Choroid plexus epithelial cell (primary cell): ENCODE results near the gene PHLPP2.

ENCODE experiments used
- DNase-seq: peaks from one replicate; pipeline ENCODE4 v3.0.0-alpha.2; 2010; ENCODE audit warnings: low read depth
- H3K4me3 ChIP-seq: 2 replicates; pipeline ENCODE4 v1.5.1; 2011; ENCODE audit warnings: low read depth, mild to moderate bottlenecking, control low read depth, low read length, moderate library complexity
- CTCF ChIP-seq: conservative IDR thresholded peaks from 2 replicates; pipeline ENCODE4 v1.5.1; 2011; ENCODE audit warnings: low read depth, mild to moderate bottlenecking, control low read depth, inconsistent platforms, low read length, moderate library complexity

PHLPP2 gene

DNA sequence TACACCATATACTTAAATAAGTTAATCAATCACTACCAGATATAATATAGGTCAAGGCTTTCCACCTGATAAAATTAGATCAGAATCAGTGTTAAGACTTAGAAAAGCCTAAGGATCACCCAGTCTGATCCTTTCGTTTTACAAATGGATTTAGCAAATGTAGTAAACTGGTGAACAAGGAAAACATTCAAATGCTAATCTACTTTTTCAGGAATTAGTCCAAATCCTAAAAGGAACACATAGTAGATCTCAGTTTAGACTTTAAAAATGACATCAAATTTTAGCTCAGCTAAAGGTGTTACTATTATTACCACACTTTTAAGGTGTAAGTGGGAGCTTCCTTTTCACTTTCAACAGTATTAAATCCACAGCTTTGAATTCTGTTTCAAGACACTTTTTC, 12.0 kb downstream of the PHLPP2 start:
- no peak for TF ChIP-seq CTCF
- no peak overlapping the region for H3K4me3 ChIP-seq
- DNase-seq: no peak

DNA sequence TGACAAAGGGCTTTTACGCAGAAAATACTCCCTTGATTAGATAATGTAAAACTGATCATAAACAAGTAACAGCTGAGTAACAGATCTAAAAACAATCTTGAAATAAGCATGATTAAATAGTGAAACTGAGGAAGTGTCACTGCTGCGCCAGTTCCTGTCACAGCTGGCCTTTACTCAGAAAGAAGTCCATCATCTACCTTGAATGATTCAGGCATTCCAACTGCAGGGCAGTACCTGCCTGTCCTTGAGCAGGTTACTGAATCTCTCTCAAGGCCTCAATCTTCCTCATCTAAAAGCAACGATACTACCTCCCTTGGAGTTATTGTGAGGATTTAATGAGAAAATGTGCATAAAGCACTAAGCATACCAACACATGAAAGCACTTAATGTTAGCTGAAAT, 12.7 kb downstream of the PHLPP2 start:
- DNase-seq: no peak
- no peak overlapping the region for H3K4me3 ChIP-seq
- TF ChIP-seq CTCF: no peak

DNA sequence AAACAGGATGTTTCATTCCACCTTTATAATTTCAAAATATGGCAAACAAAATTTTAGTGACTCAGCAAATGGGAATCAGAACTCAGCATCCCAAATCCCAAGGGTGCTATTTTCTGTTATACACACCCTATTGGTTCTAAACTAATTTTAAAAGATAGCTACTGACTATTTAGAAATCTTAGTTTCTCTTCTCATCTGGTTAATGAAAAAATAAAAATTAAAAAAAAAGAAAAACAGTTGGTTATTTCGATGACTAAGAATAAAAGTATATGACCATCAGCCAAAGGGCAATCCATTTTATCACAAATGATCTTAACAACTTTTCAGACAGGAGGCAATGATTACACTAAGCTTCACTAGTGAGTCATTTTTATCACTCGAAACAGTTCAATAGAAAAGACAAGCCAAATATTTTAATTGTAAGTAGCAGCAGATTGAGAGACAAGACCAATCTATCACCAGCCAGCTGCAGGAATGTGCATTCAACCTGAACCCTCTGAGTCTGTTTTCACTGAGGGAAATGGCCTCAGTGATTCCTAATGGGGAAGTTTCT, 15.2 kb downstream of the PHLPP2 start:
- DNase-seq: peak; percentile 37
- no peak for TF ChIP-seq CTCF
- H3K4me3 ChIP-seq: no peak overlapping the region

- no peak overlapping the region for H3K4me3 ChIP-seq
- TF ChIP-seq CTCF: no peak
- DNase-seq: no peak
Measured at GRCh38 chr16:71708696-71709095, 15.8 kb downstream of the PHLPP2 start.

- no peak overlapping the region for H3K4me3 ChIP-seq
- no peak for DNase-seq
- no peak for TF ChIP-seq CTCF
Measured at GRCh38 chr16:71707199-71707598, 17.3 kb downstream of the PHLPP2 start.

DNA sequence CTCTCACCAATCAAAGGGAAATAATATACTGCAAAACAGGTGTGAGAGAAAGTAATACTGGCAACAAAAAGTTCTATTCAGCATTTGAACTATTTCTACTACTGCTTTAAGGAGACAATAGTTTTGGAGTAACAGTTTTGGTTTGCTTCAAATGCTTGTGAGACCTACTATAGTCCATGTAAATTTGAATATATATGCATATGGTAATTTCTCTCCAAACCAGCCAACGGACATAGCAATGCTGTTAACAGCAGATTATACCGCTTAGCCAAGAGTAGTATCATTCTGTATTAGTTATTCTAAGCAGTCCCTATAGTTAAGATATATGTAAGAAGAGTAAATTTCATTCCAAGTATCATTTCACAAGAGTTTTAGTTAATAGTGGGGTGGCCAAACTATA, 18.5 kb downstream of the PHLPP2 start:
- H3K4me3 ChIP-seq: no peak overlapping the region
- no peak for DNase-seq
- TF ChIP-seq CTCF: no peak

DNA sequence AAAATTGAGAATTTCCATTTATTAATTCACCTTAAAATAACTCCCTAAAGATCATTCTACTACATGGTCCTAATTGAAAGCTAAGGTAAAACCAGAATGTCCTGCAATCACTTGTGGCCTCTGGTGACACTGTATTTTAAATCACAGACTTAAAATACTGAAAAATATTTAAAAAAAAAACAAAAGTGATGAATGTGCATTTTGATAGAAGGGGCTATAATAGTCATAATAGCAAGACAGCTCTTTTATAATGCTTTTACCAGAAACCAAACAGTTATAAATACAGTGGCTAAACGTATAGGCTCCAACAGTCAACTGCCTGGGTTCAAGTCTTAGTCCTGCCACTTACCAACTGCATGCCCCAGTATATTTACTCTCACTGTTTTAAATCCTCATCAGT, 21.2 kb downstream of the PHLPP2 start:
- no peak overlapping the region for H3K4me3 ChIP-seq
- TF ChIP-seq CTCF: no peak
- no peak for DNase-seq
